Heart right ventricle (tissue), 16 donors: Measurements from ENCODE around the gene VWCE. TPM values are rescaled to one million over a fixed set of nuclear protein-coding genes. Genes with fewer than 3 reads are reported as not detected.

Experiments
- ATAC-seq, 8 donors: fragments of 200-7000 bp; cut with Tn5 transposase; one replicate each; pipeline ENCODE4 v1.9.1; 2020; ENCODE audit warnings: mild to moderate bottlenecking in 8 of 8, moderate library complexity in 8 of 8, moderate number of reproducible peaks in 1 of 8
- DNase-seq, 2 donors: peaks; one replicate each; pipeline ENCODE4 v3.0.0-alpha.2; 2020
- H3K27ac ChIP-seq, 10 donors: fragments of 200-600 bp; sonication (generic) in 2 of 10; one replicate each; pipeline versions ENCODE4 v1.5.0 to v1.8.0; 2020 to 2022; ENCODE audit warnings: mild to moderate bottlenecking in 3 of 10
- H3K27me3 ChIP-seq, 7 donors: fragments of 200-600 bp; one replicate each; pipeline ENCODE4 v1.8.0; 2021 to 2022; ENCODE audit warnings: mild to moderate bottlenecking in 2 of 7
- H3K36me3 ChIP-seq, 9 donors: fragments of 200-600 bp; sonication (generic) in 1 of 9; one replicate each; pipeline versions ENCODE4 v1.5.0 to v1.8.0; 2020 to 2022; ENCODE audit warnings: mild to moderate bottlenecking in 2 of 9
- H3K4me1 ChIP-seq, 9 donors: fragments of 200-600 bp; sonication (generic) in 1 of 9; one replicate each; pipeline versions ENCODE4 v1.5.0 to v1.8.0; 2020 to 2022; ENCODE audit warnings: mild to moderate bottlenecking in 4 of 9
- H3K4me3 ChIP-seq, 10 donors: fragments of 200-600 bp; sonication (generic) in 2 of 10; one replicate each; pipeline versions ENCODE4 v1.5.0 to v1.8.0; 2020 to 2022; ENCODE audit warnings: mild to moderate bottlenecking in 7 of 10, moderate library complexity in 2 of 10
- H3K9me3 ChIP-seq, 11 donors: fragments of 200-600 bp in 10 of 11; sonication (generic) in 2 of 11; one replicate each; pipeline versions ENCODE4 v1.5.0 to v1.8.0; 2013 to 2022; ENCODE audit warnings: mild to moderate bottlenecking in 2 of 11, control low read depth in 1 of 11, moderate library complexity in 1 of 11
- CTCF ChIP-seq, 9 donors: fragments of 200-600 bp; sonication (generic) in 2 of 9; IDR thresholded peaks; one replicate each; pipeline versions ENCODE4 v1.5.0 to v1.8.0; 2021 to 2022; ENCODE audit warnings: antibody characterized with exemption in 9 of 9, mild to moderate bottlenecking in 5 of 9, moderate library complexity in 1 of 9
- WGBS, 2 donors: extraction: QIAGEN DNeasy Blood & Tissue Kit; methylation state at CpG; one replicate each; pipeline ENCODE4 v1.1.7; 2013; ENCODE audit warnings: inconsistent platforms in 1 of 2; 5-methylcytosine and 5-hydroxymethylcytosine counted together
- intact Hi-C, 10 donors: fragments of 100-400 bp; cut with DNase I; formaldehyde crosslinking; loops; one replicate each; pipeline versions ENCODE4 v1.11.1 to v1.14.2; 2022
- polyA plus RNA-seq, 2 donors: library from polyadenylated mRNA; stranded (reverse); fragments of 200-250 nt; gene quantifications; one replicate each; pipeline ENCODE4 v1.2.3, GENCODE V29; 2013
- total RNA-seq, 10 donors: library from RNA; stranded (reverse); fragmentation: NEBNext Ultra II Directional in 3 of 10; extraction: Animal tissue kit (Norgen Biotek cat#: 25700) in 3 of 10; gene quantifications; one replicate each; pipeline versions ENCODE4 v1.2.1 to v1.2.4, GENCODE V29; 2021 to 2023
- donor health status: Arrhythmogenic right ventricular cardiomyopathy.
- donor health status: ischemic (EF 13 %, LVEDD 7.1; RV severe dilation, severe dysfunction).
- donor health status: healthy with polysubstance abuse.
- donor health status: DM: no; HTN: yes; CAD: no.
- donor health status: DM: no; HTN: no; CAD: no.
- donor health status: ischemic (EF 25% LVEDD 6.9; RV normal size, moderate dysfunction).
- donor health status: ischemic (EF 25% LVEDD 5.7; RV mildly dilated, moderate dysfunction).
- donor health status: healthy.
- donor health status: DM: yes; HTN: yes; CAD: no.
- donor health status: Ischemic cardiomyopathy.
- donor health status: ischemic (EF 35%, LVEDD 5.7; RV mildly dilated, moderate dysfunction).
- donor health status: nonischemic (EF 11% LVEDD 7.7; RV severe dilation, severe dysfunction).
- donor health status: DM: yes; HTN: yes; CAD: no.
- donor health status: PGD.
- donor health status: ischemic (EF 29% LVEDD 5.4; RV normal size, mild dysfunction).
- donor health status: nonischemic (EF 23%, LVEDD 6.1; RV moderate dilation, normal function).

The VWCE gene
- total and polyA plus RNA-seq, 12 donors, result 0.42 to 2.2 (median 0.89) TPM

DNA sequence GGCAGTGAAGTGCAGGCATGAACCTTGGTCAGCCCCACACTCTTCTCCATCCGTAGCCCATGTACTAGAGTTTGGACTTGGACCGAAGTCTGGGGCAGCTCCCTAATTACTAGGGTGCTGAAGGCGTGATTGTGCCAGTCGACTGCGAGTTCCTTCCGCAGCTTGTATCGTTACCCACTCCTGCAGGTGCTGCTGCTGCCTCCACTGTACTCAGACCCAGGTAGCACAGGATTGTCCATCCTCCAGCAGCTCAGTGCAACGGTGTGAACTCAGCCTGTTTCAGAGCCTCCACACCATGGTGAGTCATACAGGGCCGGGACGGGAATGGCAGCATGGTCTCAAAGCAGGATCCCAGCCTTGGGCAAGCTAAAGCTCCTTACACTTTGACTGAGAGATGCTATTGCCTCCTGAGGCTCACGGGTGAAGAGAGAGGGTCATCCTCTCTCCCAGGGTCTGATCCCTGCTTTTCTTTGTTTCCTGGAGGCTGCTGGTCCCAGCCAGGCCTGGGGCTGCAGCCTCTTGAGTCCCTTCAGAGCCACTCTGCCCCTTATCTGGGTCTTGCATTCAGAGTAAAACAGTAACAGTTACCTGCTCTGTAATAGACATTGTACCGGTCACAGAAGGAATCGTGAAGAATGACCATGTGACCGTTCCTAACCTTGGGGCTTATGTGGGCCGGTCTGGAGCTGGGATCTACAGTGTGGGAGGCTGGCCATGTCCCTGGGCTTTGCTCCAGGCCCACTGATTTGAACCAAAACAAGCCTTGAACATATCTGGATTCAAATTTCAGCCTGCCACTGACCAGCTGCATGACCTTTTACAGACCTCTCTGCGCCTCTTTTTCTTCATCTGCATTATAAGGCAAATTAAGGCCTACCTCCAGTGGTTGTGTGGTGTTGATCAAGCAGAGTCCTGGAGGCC, 39.6 kb upstream of the VWCE start:
- H3K27ac ChIP-seq, result peak overlapping the region in 3 of 10 donors; percentile 0 to 24 (median 14)
- peaks cover 0 to 32% (median 2%) of the 10 kb centered on the region in 9 donors for H3K36me3 ChIP-seq
- no peak overlapping the region for H3K4me3 ChIP-seq
- intact Hi-C loops, result loop anchor here in 4 of 10 donors (2.0 to 10.0 kb wide), 4 partner anchors 33 to 100 kb away; partner anchors contain the start of gene SDHAF2 (in 1 of the 4)
- peaks cover 11 to 48% (median 39%) of the 10 kb centered on the region in 9 donors for H3K4me1 ChIP-seq
- H3K9me3 ChIP-seq, result no peaks in the 10 kb centered on the region
- no peaks in the 10 kb centered on the region for H3K27me3 ChIP-seq
- ATAC-seq, result no peak
- TF ChIP-seq CTCF (IDR thresholded peaks at IDR 0.05), result no peak
- 87 to 88% methylated on average over 16 of the region's 16 CpGs for WGBS, 2 donors
- no peak for DNase-seq

DNA sequence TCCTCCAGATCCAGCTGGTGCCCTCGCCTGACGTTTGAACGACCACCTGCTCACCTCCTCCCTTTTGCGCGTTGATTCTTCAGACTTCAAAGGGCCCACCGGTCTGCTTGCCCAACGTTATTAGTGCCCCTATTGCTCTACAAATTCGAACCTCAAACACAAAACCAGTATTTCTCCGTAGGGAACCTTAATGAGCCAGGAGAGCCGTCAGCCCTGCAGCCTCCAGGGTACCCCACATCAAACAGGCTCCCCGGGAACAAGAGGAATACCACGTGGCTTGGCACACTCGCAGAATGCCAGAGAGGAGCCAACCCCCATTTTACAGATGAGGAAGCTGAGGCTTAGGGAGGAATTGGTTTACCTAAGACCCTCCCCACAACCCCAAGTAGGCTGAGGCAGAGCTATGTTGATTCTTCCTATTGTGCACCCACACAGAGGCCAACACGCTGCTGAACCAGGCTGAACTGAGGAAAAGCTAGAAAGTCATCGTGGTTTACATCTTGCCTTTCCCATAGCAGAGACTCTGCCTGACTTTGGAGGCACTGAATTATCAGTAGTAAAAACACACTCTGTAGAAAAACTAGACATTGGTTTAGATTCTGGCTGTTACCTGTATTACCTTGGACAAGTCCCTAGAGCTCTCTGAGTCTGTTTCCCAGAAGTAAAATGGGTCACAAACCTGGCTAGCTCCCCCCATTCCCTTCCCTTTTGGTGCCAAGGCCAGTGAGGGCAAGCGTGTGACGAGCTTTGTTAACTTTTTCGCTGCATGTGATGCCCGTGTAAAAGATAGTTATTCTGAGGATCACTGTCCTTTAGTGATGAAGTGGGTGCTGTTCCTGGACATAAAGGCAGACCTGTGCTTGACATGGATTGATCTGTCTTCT, 38.7 kb upstream of the VWCE start:
- H3K4me1 ChIP-seq, result peaks cover 11 to 53% (median 44%) of the 10 kb centered on the region in 9 donors
- no peak for TF ChIP-seq CTCF (IDR thresholded peaks at IDR 0.05)
- peaks cover 0 to 33% (median 7%) of the 10 kb centered on the region in 9 donors for H3K36me3 ChIP-seq
- H3K27ac ChIP-seq, result peak overlapping the region; percentile 67 to 96 (median 92)
- 30 to 31% methylated on average over 19 of the region's 19 CpGs for WGBS, 2 donors
- intact Hi-C loops, result loop anchor here in 8 of 10 donors (1.0 to 10.0 kb wide), 8 partner anchors 27 to 101 kb away; partner anchors contain the start of genes CYB561A3 (in 1 of the 8), SDHAF2 (in 1 of the 8), TMEM138 (in 1 of the 8) and TMEM216 (in 1 of the 8)
- DNase-seq (no peak), ATAC-seq (peak in 1 of 8 donors; percentile 1)
- H3K27me3 ChIP-seq, result no peaks in the 10 kb centered on the region
- H3K4me3 ChIP-seq, result peak overlapping the region; percentile 79 to 99 (median 95)
- no peaks in the 10 kb centered on the region for H3K9me3 ChIP-seq

- Histone ChIP-seq H3K36me3 (peaks cover 0 to 34% (median 10%) of the 10 kb centered on the region in 9 donors), H3K4me1 (peaks cover 11 to 61% (median 44%) of the 10 kb centered on the region in 9 donors), H3K27ac (peak within 1 kb of the TSS; percentile 81 to 96 (median 92)), H3K27me3 (no peaks in the 10 kb centered on the region), H3K9me3 (no peaks in the 10 kb centered on the region), H3K4me3 (peak within 1 kb of the TSS; percentile 79 to 99 (median 95))
- 0% methylated on average over 81 of the region's 81 CpGs for WGBS, 2 donors
- peak in 2 of 9 donors; percentile 4 to 7 for TF ChIP-seq CTCF (IDR thresholded peaks at IDR 0.05)
- DNase-seq, result peak; percentile 95 to 97
- ATAC-seq, result peak; percentile 95 to 98 (median 97)
- intact Hi-C loops, result loop anchor here in 7 of 10 donors (1.0 to 10.0 kb wide), 7 partner anchors 28 to 102 kb away; partner anchors contain the start of genes CYB561A3 (in 1 of the 7), SDHAF2 (in 1 of the 7), TMEM138 (in 1 of the 7) and TMEM216 (in 1 of the 7)
Observed at GRCh38 chr11:61332797-61333549, 37.9 kb upstream of the VWCE start, which contains the start of the genes DDB1 and TKFC. TSS of gene DDB1 (minus strand) at chr11:61333105. CDS start at chr11:61332968, 137 bp downstream. TSS of gene TKFC (plus strand) at chr11:61333228. CDS start at chr11:61334729, 1,501 bp downstream.
